Thyroid gland (tissue), 4 donors: ENCODE results near the gene ADCY10.

Source experiments
- CTCF ChIP-seq, 6 experiments: fragments of 200-600 bp in 3 of 6; fragments of 450-650 bp in 3 of 6; sonication (generic) in 3 of 6; IDR thresholded peaks; one replicate each; pipeline ENCODE4 v1.5.1; 2016 to 2019; ENCODE audit warnings: antibody characterized with exemption in 6 of 6, mild to moderate bottlenecking in 2 of 6, inconsistent platforms in 1 of 6, moderate library complexity in 1 of 6
- POLR2A ChIP-seq, 2 donors: fragments of 450-650 bp; IDR thresholded peaks; one replicate each; pipeline ENCODE4 v1.6.1; 2017; ENCODE audit warnings: antibody characterized with exemption in 2 of 2, mild to moderate bottlenecking in 2 of 2, moderate library complexity in 1 of 2

- TF ChIP-seq CTCF (IDR thresholded peaks at IDR 0.05), result no peak
- no peak for TF ChIP-seq POLR2A (IDR thresholded peaks at IDR 0.05)
Measured at GRCh38 chr1:167913895-167914496, at the start of gene ADCY10.
